ENCODE results near the gene MTG1.

DNA sequence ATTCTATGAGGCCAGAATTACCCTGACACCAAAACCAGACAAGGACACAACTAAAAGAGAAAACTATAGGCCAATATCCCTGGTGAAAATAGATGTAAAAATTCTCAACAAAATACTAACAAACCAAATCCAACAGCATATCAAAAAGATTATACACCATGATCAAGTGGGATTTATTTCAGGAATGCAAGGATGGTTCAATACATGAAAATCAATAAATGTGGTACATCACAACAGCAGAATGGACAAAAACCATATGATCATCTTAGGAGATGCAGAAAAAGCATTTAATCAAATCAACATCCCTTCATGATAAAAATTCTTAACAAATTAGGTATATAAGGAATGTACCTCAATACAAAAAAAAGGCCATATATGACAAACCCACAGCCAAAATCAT lies 54.2 kb downstream of the MTG1 start:
- TF ChIP-seq, protein P1, sequence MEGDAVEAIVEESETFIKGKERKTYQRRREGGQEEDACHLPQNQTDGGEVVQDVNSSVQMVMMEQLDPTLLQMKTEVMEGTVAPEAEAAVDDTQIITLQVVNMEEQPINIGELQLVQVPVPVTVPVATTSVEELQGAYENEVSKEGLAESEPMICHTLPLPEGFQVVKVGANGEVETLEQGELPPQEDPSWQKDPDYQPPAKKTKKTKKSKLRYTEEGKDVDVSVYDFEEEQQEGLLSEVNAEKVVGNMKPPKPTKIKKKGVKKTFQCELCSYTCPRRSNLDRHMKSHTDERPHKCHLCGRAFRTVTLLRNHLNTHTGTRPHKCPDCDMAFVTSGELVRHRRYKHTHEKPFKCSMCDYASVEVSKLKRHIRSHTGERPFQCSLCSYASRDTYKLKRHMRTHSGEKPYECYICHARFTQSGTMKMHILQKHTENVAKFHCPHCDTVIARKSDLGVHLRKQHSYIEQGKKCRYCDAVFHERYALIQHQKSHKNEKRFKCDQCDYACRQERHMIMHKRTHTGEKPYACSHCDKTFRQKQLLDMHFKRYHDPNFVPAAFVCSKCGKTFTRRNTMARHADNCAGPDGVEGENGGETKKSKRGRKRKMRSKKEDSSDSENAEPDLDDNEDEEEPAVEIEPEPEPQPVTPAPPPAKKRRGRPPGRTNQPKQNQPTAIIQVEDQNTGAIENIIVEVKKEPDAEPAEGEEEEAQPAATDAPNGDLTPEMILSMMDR (conservative IDR thresholded peaks at IDR 0.05), result no peak
- TF ChIP-seq ZFX (IDR thresholded peaks at IDR 0.05), result no peak
